Neuronal stem cell (in vitro differentiated cells): ENCODE measurements around the gene IDUA.

Source experiments
- DNase-seq: peaks from one replicate; pipeline ENCODE4 v3.0.0-alpha.2; 2013; ENCODE audit warnings: low spot score
- H2AFZ ChIP-seq: one replicate; pipeline ENCODE4 v1.6.1; 2013; ENCODE audit warnings: mild to moderate bottlenecking, low read length, inconsistent platforms
- H2AK5ac ChIP-seq: 2 replicates; pipeline ENCODE4 v1.6.1; 2013; ENCODE audit warnings: low read depth, mild to moderate bottlenecking, inconsistent platforms, low read length, moderate library complexity, mixed read lengths
- H2BK120ac ChIP-seq: 2 replicates; pipeline ENCODE4 v1.6.1; 2013; ENCODE audit warnings: low read depth, mild to moderate bottlenecking, inconsistent platforms, low read length, moderate library complexity, mixed read lengths
- H2BK12ac ChIP-seq: one replicate; pipeline ENCODE4 v1.6.1; 2013; ENCODE audit warnings: low read length, inconsistent platforms
- H2BK15ac ChIP-seq: 2 replicates; pipeline ENCODE4 v1.6.1; 2013; ENCODE audit warnings: mild to moderate bottlenecking, low read length, inconsistent platforms, mixed read lengths
- H2BK5ac ChIP-seq: one replicate; pipeline ENCODE4 v1.6.1; 2013; ENCODE audit warnings: inconsistent platforms, mild to moderate bottlenecking, low read length, moderate library complexity
- H3K14ac ChIP-seq: one replicate; pipeline ENCODE4 v1.6.1; 2013; ENCODE audit warnings: low read length, inconsistent platforms
- H3K18ac ChIP-seq: 2 replicates; pipeline ENCODE4 v1.6.1; 2013; ENCODE audit warnings: low read length, inconsistent platforms
- H3K23ac ChIP-seq: 2 replicates; pipeline ENCODE4 v1.6.1; 2013; ENCODE audit warnings: low read depth, mild to moderate bottlenecking, mixed read lengths, low read length, inconsistent platforms; ENCODE audit not compliant: poor library complexity
- H3K27ac ChIP-seq: replicated peaks from 3 replicates; pipeline ENCODE4 v1.5.1; 2013; ENCODE audit warnings: low read length, inconsistent platforms
- H3K27me3 ChIP-seq, 3 experiments: 2 replicates each; pipeline ENCODE4 v1.6.1; 2013; ENCODE audit warnings: low read length in 3 of 3, mild to moderate bottlenecking in 2 of 3, inconsistent platforms in 1 of 3, low read depth in 1 of 3, mixed read lengths in 1 of 3, moderate library complexity in 1 of 3; ENCODE audit not compliant: control insufficient read depth in 3 of 3, insufficient read depth in 3 of 3
- H3K36me3 ChIP-seq, 2 donors: replicated peaks in 1 of 2; 2 replicates each; pipeline ENCODE4 v1.6.1; 2013; ENCODE audit warnings: low read length in 2 of 2; ENCODE audit not compliant: control insufficient read depth in 2 of 2, insufficient read depth in 2 of 2
- H3K4ac ChIP-seq: 2 replicates; pipeline ENCODE4 v1.6.1; 2013; ENCODE audit warnings: inconsistent platforms, mild to moderate bottlenecking, low read length, moderate library complexity
- H3K4me1 ChIP-seq, 2 donors: 1 replicate in 1 of 2; 2 replicates in 1 of 2; pipeline ENCODE4 v1.6.1; 2013; ENCODE audit warnings: low read length in 2 of 2, low read depth in 1 of 2; ENCODE audit not compliant: control insufficient read depth in 2 of 2, insufficient read depth in 1 of 2
- H3K4me2 ChIP-seq: one replicate; pipeline ENCODE4 v1.6.1; 2013; ENCODE audit warnings: mild to moderate bottlenecking, low read length, inconsistent platforms; ENCODE audit not compliant: insufficient read depth, poor library complexity, severe bottlenecking
- H3K4me3 ChIP-seq, 2 donors: 2 replicates each; pipeline ENCODE4 v1.5.1; 2013; ENCODE audit warnings: low read length in 2 of 2, mild to moderate bottlenecking in 2 of 2, inconsistent platforms in 1 of 2, moderate library complexity in 1 of 2
- H3K79me1 ChIP-seq: one replicate; pipeline ENCODE4 v1.6.1; 2013; ENCODE audit warnings: low read depth, mild to moderate bottlenecking, inconsistent platforms, low read length, moderate library complexity
- H3K9ac ChIP-seq: one replicate; pipeline ENCODE4 v1.6.1; 2013; ENCODE audit warnings: mild to moderate bottlenecking, low read depth, low read length, inconsistent platforms; ENCODE audit not compliant: poor library complexity
- H3K9me3 ChIP-seq, 2 donors: replicated peaks in 1 of 2; 2 replicates each; pipeline versions ENCODE3 to v1.6.1; 2013; ENCODE audit warnings: low read length in 2 of 2, mild to moderate bottlenecking in 2 of 2, inconsistent platforms in 1 of 2, low read depth in 1 of 2, mixed read lengths in 1 of 2, moderate library complexity in 1 of 2; ENCODE audit not compliant: control insufficient read depth in 2 of 2, insufficient read depth in 1 of 2
- H4K8ac ChIP-seq: one replicate; pipeline ENCODE4 v1.6.1; 2013; ENCODE audit warnings: low read depth, mild to moderate bottlenecking, inconsistent platforms, low read length, moderate library complexity
- H4K91ac ChIP-seq: one replicate; pipeline ENCODE4 v1.6.1; 2013; ENCODE audit warnings: low read length, low read depth, mild to moderate bottlenecking, inconsistent platforms; ENCODE audit not compliant: poor library complexity
- WGBS, 2 donors: extraction: QIAGEN DNeasy Blood & Tissue Kit; methylation state at CpG; one replicate each; pipeline ENCODE4 v1.1.7; 2013; ENCODE audit warnings: missing lambda C conversion rate in 2 of 2, mixed read lengths in 1 of 2; ENCODE audit not compliant: insufficient read length in 2 of 2, insufficient replicate concordance in 1 of 2; ENCODE audit errors: extremely low coverage in 2 of 2; 5-methylcytosine and 5-hydroxymethylcytosine counted together

Gene IDUA

DNA sequence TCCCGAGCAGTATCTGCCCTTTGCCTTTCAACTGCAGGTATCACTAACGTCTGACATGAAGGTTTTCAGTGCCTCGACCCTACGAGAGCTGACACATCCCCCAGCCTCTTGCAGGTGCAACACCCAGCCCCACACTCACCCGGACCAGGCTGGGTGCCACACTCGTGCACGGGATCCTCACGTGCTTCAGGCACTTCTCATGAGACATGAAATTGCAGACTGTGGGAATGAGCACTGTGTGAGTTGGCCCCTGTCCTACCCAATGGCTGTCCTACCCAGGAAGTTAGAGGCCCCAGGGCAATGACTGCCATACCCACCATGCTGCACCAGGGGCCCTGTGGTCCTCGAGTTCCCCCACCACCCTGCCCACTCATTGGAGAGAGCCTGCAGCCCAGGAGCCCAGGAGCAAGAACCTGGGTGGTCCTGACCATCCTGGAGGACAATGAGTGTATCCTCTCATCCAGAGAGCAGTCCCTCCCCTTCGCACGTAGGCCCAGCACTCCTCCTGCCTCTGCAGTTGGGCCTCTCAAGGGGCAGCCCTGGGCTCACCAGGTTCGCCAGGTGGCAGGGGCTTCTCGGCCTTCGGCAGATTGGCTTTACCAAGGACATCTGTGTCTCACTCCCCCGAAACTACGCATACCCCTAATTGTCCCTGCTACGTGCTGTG is 15.9 kb upstream of the IDUA start:
- H4K8ac ChIP-seq, result no peak overlapping the region
- no peak overlapping the region for H3K27ac ChIP-seq
- peak overlapping the region; percentile 56 for H2AK5ac ChIP-seq
- peaks cover 7 to 11% of the 10 kb centered on the region in 2 donors for H3K9me3 ChIP-seq
- no peak overlapping the region for H2BK12ac ChIP-seq
- DNase-seq, result no peak
- H3K4me3 ChIP-seq, result no peak overlapping the region
- no peak overlapping the region for H3K4ac ChIP-seq
- peak overlapping the region; percentile 82 for H3K14ac ChIP-seq
- H3K23ac ChIP-seq, result peak overlapping the region; percentile 92
- peaks cover 0 to 46% (median 14%) of the 10 kb centered on the region in 3 experiments for H3K27me3 ChIP-seq
- no peak overlapping the region for H3K18ac ChIP-seq
- peaks cover 2 to 10% of the 10 kb centered on the region in 2 donors for H3K4me1 ChIP-seq
- H3K4me2 ChIP-seq, result no peak overlapping the region
- no peak overlapping the region for H3K9ac ChIP-seq
- no peak overlapping the region for H4K91ac ChIP-seq
- WGBS, 2 donors, result no CpG with 5 or more reads among the region's 17 CpGs
- H2BK120ac ChIP-seq, result no peak overlapping the region
- no peak overlapping the region for H2BK15ac ChIP-seq
- peaks cover 0 to 6% of the 10 kb centered on the region in 2 donors for H3K36me3 ChIP-seq
- no peak overlapping the region for H2AFZ ChIP-seq
- H3K79me1 ChIP-seq, result no peaks in the 10 kb centered on the region
- H2BK5ac ChIP-seq, result no peak overlapping the region

- H2AK5ac ChIP-seq, result peak overlapping the region; percentile 74
- H3K4ac ChIP-seq, result no peak overlapping the region
- no peaks in the 10 kb centered on the region for H3K36me3 ChIP-seq
- no peak overlapping the region for H2BK12ac ChIP-seq
- H3K4me1 ChIP-seq, result peaks cover 2 to 10% of the 10 kb centered on the region in 2 donors
- no peak overlapping the region for H2BK15ac ChIP-seq
- no peak overlapping the region for H2BK120ac ChIP-seq
- H3K27ac ChIP-seq, result no peak overlapping the region
- peak overlapping the region; percentile 38 for H3K18ac ChIP-seq
- no peak overlapping the region for H2BK5ac ChIP-seq
- H3K23ac ChIP-seq, result peak overlapping the region; percentile 92
- H2AFZ ChIP-seq, result peak overlapping the region; percentile 91
- no peak overlapping the region for H3K9ac ChIP-seq
- H4K91ac ChIP-seq, result no peak overlapping the region
- H3K9me3 ChIP-seq, result peaks cover 7 to 11% of the 10 kb centered on the region in 2 donors
- no peak overlapping the region for H4K8ac ChIP-seq
- H3K27me3 ChIP-seq, result peaks cover 0 to 46% (median 14%) of the 10 kb centered on the region in 3 experiments
- no peak overlapping the region for H3K4me2 ChIP-seq
- peak overlapping the region; percentile 82 for H3K14ac ChIP-seq
- no peak for DNase-seq
- H3K4me3 ChIP-seq, result peak overlapping the region in 1 of 2 donors; percentile 82
- H3K79me1 ChIP-seq, result no peaks in the 10 kb centered on the region
- no CpG with 5 or more reads among the region's 24 CpGs for WGBS, 2 donors
These were observed 15.0 kb upstream of the IDUA start for GRCh38 chr4:971666-972500.

- Histone ChIP-seq H3K4me3 (peak overlapping the region; percentile 82 to 88), H3K4me1 (peaks cover 2 to 10% of the 10 kb centered on the region in 2 donors), H2AK5ac (peak overlapping the region; percentile 88), H2BK15ac (no peak overlapping the region), H3K9ac (peak overlapping the region; percentile 92), H3K4me2 (peak overlapping the region; percentile 97), H2AFZ (peak overlapping the region; percentile 91), H3K4ac (peak overlapping the region; percentile 76), H2BK120ac (no peak overlapping the region), H2BK12ac (no peak overlapping the region), H3K27ac (no peak overlapping the region), H3K23ac (peak overlapping the region; percentile 25), H3K79me1 (no peaks in the 10 kb centered on the region), H3K27me3 (peaks cover 0 to 37% (median 10%) of the 10 kb centered on the region in 3 experiments), H4K91ac (no peak overlapping the region), H4K8ac (no peak overlapping the region), H3K14ac (peak overlapping the region; percentile 82), H3K18ac (peak overlapping the region; percentile 90), H3K36me3 (no peaks in the 10 kb centered on the region), H3K9me3 (peaks cover 7 to 11% of the 10 kb centered on the region in 2 donors), H2BK5ac (no peak overlapping the region)
- WGBS, 2 donors, result no CpG with 5 or more reads among the region's 65 CpGs
- no peak for DNase-seq
These were observed 14.0 kb upstream of the IDUA start for GRCh38 chr4:972651-973424.
